SH-SY5Y (cell line): ENCODE measurements around the gene IPO4.

Source experiments
- GATA2 ChIP-seq: IDR thresholded peaks from 2 replicates; pipeline ENCODE4 v1.6.1; 2011; ENCODE audit warnings: mild to moderate bottlenecking, low read depth, low read length
- GATA3 ChIP-seq: IDR thresholded peaks from 2 replicates; pipeline ENCODE4 v1.6.1; 2011; ENCODE audit warnings: low read depth, mild to moderate bottlenecking, low read length, moderate library complexity

DNA sequence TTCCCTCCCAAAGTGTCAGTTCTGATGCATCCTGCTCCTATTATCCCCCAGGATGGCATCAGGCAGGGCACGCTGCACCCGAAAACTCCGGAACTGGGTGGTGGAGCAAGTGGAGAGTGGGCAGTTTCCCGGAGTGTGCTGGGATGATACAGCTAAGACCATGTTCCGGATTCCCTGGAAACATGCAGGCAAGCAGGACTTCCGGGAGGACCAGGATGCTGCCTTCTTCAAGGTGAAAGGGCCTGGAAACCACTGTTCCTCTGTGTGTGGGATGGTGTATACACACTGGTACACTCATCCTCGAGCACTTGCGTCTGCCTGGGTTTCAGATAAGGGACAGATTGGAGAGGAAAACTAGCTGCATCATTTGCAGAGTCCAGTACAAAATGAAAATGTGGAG, 26.5 kb downstream of the IPO4 start:
- TF ChIP-seq GATA3 (no peak), GATA2 (no peak)
